ENCODE measurements around the gene PRRX2.
"Not testable (repeated sequence)": the region's sequence is repeated elsewhere in the genome, so short reads cannot be mapped to it uniquely, and the experiment has no call there.

PRRX2 gene

GRCh38 chr9:129636343-129636742 lies 29.1 kb upstream of the PRRX2 start:
- DNase-seq (ENCODE audit: low read depth in 2 of 2) = not testable (repeated sequence)

GRCh38 chr9:129637102-129637501 lies 28.3 kb upstream of the PRRX2 start:
- no peak for DNase-seq (ENCODE audit: low read depth in 2 of 2)

GRCh38 chr9:129637673-129638439 lies 27.6 kb upstream of the PRRX2 start:
- no peak for DNase-seq (ENCODE audit: low read depth in 2 of 2)

GRCh38 chr9:129639034-129639630 lies 26.3 kb upstream of the PRRX2 start:
- DNase-seq (ENCODE audit: low read depth in 2 of 2) = no peak

- DNase-seq (ENCODE audit: low read depth in 2 of 2) = no peak
These were observed 25.7 kb upstream of the PRRX2 start for GRCh38 chr9:129639756-129640085.

- DNase-seq (ENCODE audit: low read depth in 2 of 2) = no peak
These were observed 25.2 kb upstream of the PRRX2 start for GRCh38 chr9:129640086-129640870.

- DNase-seq (ENCODE audit: low read depth in 2 of 2) = no peak
These were observed 24.3 kb upstream of the PRRX2 start for GRCh38 chr9:129640871-129641749.

- peak; percentile 91 to 98 for DNase-seq (ENCODE audit: low read depth in 2 of 2)
These were observed 23.5 kb upstream of the PRRX2 start, which contains the start of gene ASB6 for GRCh38 chr9:129641750-129642585. TSS of gene ASB6 (minus strand) at chr9:129642151. CDS start at chr9:129641999, 152 bp downstream.

GRCh38 chr9:129643706-129644105 lies 21.7 kb upstream of the PRRX2 start:
- no peak for DNase-seq (ENCODE audit: low read depth in 2 of 2)

- DNase-seq (ENCODE audit: low read depth in 2 of 2) = no peak
These were observed 21.1 kb upstream of the PRRX2 start for GRCh38 chr9:129644365-129644764.

- no peak for DNase-seq (ENCODE audit: low read depth in 2 of 2)
These were observed 20.5 kb upstream of the PRRX2 start for GRCh38 chr9:129644902-129645301.

GRCh38 chr9:129646252-129646651 lies 19.2 kb upstream of the PRRX2 start:
- no peak for DNase-seq (ENCODE audit: low read depth in 2 of 2)

- DNase-seq (ENCODE audit: low read depth in 2 of 2) = no peak
These were observed 18.8 kb upstream of the PRRX2 start for GRCh38 chr9:129646654-129647053.

- DNase-seq (ENCODE audit: low read depth in 2 of 2) = no peak
These were observed 17.8 kb upstream of the PRRX2 start for GRCh38 chr9:129647635-129648034.

- DNase-seq (ENCODE audit: low read depth in 2 of 2) = no peak
These were observed 17.2 kb upstream of the PRRX2 start for GRCh38 chr9:129648092-129648763.

GRCh38 chr9:129648764-129649115 lies 16.7 kb upstream of the PRRX2 start:
- DNase-seq (ENCODE audit: low read depth in 2 of 2) = no peak

GRCh38 chr9:129649726-129650679 lies 15.4 kb upstream of the PRRX2 start:
- DNase-seq (ENCODE audit: low read depth in 2 of 2) = no peak

GRCh38 chr9:129650680-129651235 lies 14.7 kb upstream of the PRRX2 start:
- no peak for DNase-seq (ENCODE audit: low read depth in 2 of 2)
